GM12878 (cell line): ENCODE measurements around the gene DMXL2.

Experiments used
- EP300 ChIP-seq, 2 experiments: fragments of 150-350 bp in 1 of 2; IDR thresholded peaks; 2 replicates each; pipeline ENCODE4 v1.6.1; 2011 to 2012; ENCODE audit warnings: low read depth in 2 of 2, low read length in 2 of 2, borderline replicate concordance in 1 of 2, improper control_type of control experiment in 1 of 2, inconsistent platforms in 1 of 2; ENCODE audit not compliant: control insufficient read depth in 1 of 2
- EZH2 ChIP-seq: IDR thresholded peaks from 2 replicates; pipeline ENCODE4 v1.6.1; 2012; ENCODE audit warnings: low read depth, mild to moderate bottlenecking, control low read depth, inconsistent platforms, low read length, borderline replicate concordance; ENCODE audit not compliant: control insufficient read depth
- NFIC ChIP-seq: IDR thresholded peaks from 2 replicates; pipeline ENCODE4 v1.6.1; 2012; ENCODE audit warnings: low read depth, mild to moderate bottlenecking, inconsistent platforms, low read length, moderate library complexity
- POLR2AphosphoS5 ChIP-seq: IDR thresholded peaks from 2 replicates; pipeline ENCODE4 v1.6.1; 2011; ENCODE audit warnings: mild to moderate bottlenecking, low read length, inconsistent platforms

DNA sequence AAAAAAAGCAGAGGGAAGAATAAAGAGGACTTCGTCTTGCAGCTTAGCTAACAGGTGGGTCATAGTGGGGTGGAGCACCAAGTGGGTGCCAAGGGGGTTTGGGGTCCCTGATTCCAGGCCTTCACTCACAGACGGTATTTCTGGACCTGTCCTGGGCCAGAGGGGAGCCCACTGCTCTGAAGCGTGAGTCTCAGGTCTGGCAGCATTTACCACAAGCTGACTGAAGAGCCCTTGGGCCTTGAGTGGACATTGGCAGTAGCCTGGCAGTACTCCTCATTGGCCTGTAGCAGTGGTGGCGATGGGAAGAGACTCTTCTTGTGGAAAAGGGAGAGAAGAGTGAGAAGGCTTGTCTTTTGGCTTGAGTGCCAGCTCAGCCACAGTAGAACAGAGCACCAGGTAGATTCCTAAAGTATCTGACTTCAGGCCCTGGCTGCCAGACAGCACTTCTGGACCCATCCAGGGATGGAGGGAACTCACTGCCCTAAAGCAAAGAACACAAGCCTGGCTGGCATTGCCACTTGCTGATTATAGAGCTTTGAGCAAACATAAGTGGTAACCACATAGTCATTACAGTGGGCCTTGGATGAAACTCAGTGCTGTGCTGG, 208.2 kb downstream of the DMXL2 start:
- TF ChIP-seq NFIC (no peak), POLR2AphosphoS5 (no peak), EP300 (IDR thresholded peaks at IDR 0.05; ENCODE audit: borderline replicate concordance in 1 of 2, control insufficient read depth in 1 of 2, low read depth in 2 of 2, low read length in 2 of 2) (no peak), EZH2 (no peak)
